Uterus (tissue), 4 donors: Measurements from ENCODE around the gene PRKAA1. TPM values are rescaled to one million over a fixed set of nuclear protein-coding genes. Genes with fewer than 3 reads are reported as not detected.
A peak's percentile ranks its signal among the peaks of the same experiment; 100 is the strongest.
"Not testable (repeated sequence)": the region's sequence is repeated elsewhere in the genome, so short reads cannot be mapped to it uniquely, and the experiment has no call there.

Source experiments
- DNase-seq, 2 donors: peaks; one replicate each; pipeline ENCODE4 v3.0.0-alpha.2; 2019 to 2020
- H3K27ac ChIP-seq, 2 donors: fragments of 200-600 bp; sonication (generic); 1 replicate in 1 of 2; 2 replicates in 1 of 2; pipeline ENCODE4 v1.5.1; 2016 to 2018
- H3K27me3 ChIP-seq, 2 donors: fragments of 200-600 bp; sonication (generic); one replicate each; pipeline ENCODE4 v1.5.1; 2018 to 2019; ENCODE audit warnings: control low read depth in 1 of 2
- H3K36me3 ChIP-seq, 2 donors: fragments of 200-600 bp; sonication (generic); one replicate each; pipeline ENCODE4 v1.5.1; 2019; ENCODE audit warnings: control low read depth in 1 of 2
- H3K4me1 ChIP-seq, 2 donors: fragments of 200-600 bp; sonication (generic); one replicate each; pipeline ENCODE4 v1.5.1; 2018 to 2019; ENCODE audit warnings: control low read depth in 1 of 2
- H3K4me3 ChIP-seq, 2 donors: fragments of 200-600 bp; sonication (generic); 1 replicate in 1 of 2; 2 replicates in 1 of 2; pipeline ENCODE4 v1.5.1; 2018 to 2019; ENCODE audit warnings: mild to moderate bottlenecking in 1 of 2
- H3K9me3 ChIP-seq, 2 donors: fragments of 200-600 bp; sonication (generic); one replicate each; pipeline ENCODE4 v1.5.1; 2019; ENCODE audit warnings: control low read depth in 1 of 2
- CTCF ChIP-seq, 4 experiments: fragments of 200-600 bp in 2 of 4; fragments of 450-650 bp in 2 of 4; sonication (generic) in 2 of 4; IDR thresholded peaks; one replicate each; pipeline ENCODE4 v1.5.1; 2016 to 2019; ENCODE audit warnings: antibody characterized with exemption in 4 of 4, mild to moderate bottlenecking in 2 of 4, moderate library complexity in 1 of 4
- POLR2A ChIP-seq, 2 donors: fragments of 450-650 bp; IDR thresholded peaks; one replicate each; pipeline ENCODE4 v1.6.1; 2016; ENCODE audit warnings: antibody characterized with exemption in 2 of 2, mild to moderate bottlenecking in 1 of 2, moderate library complexity in 1 of 2
- intact Hi-C: fragments of 100-400 bp; cut with DNase I; formaldehyde crosslinking; loops from one replicate; pipeline ENCODE4 v1.15.1; 2023; ENCODE audit warnings: low total_unique reads
- small RNA-seq: library from RNA; depleted of rRNA; stranded (forward); fragments of <200 nt; gene quantifications from one replicate; pipeline ENCODE3, GENCODE V24; 2016
- total RNA-seq, 4 donors: library from RNA; depleted of rRNA in 3 of 4; stranded (reverse); fragments of >200 nt in 3 of 4; gene quantifications; one replicate each; pipeline versions ENCODE4 v1.1.0 to v1.2.4, GENCODE V29; 2014 to 2023
- donor health status: DM: yes; HTN: yes; CAD: no.

Gene PRKAA1
- total RNA-seq, 4 donors from 2014 or later = 36.6 to 143 (median 97.3) TPM

DNA sequence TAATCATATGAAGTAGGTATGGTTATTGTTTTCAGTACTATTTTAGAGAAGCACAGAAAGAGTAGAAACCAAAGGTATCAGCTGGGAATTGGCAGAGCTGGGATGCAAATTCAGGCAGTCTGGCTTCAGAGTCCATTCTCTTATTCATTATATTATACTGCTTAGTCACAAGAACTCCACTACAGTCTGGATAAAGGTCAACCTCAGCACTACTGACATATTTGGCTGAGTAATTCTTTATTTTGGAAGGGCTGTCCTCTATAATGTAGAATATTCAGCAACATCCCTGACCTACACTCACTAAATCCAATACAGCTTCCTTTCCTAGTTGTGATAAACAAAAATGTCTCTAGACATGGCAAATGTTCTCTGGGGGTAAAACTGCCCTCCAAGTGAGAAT lies 80.9 kb downstream of the PRKAA1 start:
- no peak for DNase-seq
- TF ChIP-seq POLR2A (IDR thresholded peaks at IDR 0.05) = no peak
- no peak for TF ChIP-seq CTCF (IDR thresholded peaks at IDR 0.05)
- Histone ChIP-seq H3K36me3 (no peaks in the 10 kb centered on the region), H3K9me3 (no peaks in the 10 kb centered on the region), H3K4me3 (no peak overlapping the region), H3K27me3 (no peaks in the 10 kb centered on the region), H3K27ac (no peak overlapping the region), H3K4me1 (no peaks in the 10 kb centered on the region)
- intact Hi-C loops = no loop called here

DNA sequence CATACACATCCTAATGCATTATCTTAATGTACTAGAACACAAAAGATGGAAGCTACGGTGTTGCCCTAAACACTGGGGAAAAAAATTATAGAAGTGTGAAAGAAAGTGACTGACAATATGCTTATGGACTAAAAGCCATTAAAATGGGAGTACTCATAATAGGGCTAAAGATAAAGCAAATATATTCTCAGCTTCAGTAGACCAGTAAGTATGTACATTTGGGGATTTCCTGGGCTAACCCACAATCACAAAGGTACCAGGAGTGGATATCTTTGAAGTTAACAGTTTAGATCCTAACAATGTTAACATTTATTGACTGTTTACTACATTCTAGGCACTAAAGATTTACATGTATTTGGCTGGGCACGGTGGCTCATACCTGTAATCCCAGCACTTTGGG lies 81.6 kb downstream of the PRKAA1 start:
- Histone ChIP-seq H3K9me3 (no peaks in the 10 kb centered on the region), H3K27me3 (no peaks in the 10 kb centered on the region), H3K36me3 (no peaks in the 10 kb centered on the region), H3K27ac (no peak overlapping the region), H3K4me3 (no peak overlapping the region), H3K4me1 (no peaks in the 10 kb centered on the region)
- intact Hi-C loops = no loop called here
- no peak for DNase-seq
- TF ChIP-seq CTCF (IDR thresholded peaks at IDR 0.05) = no peak
- no peak for TF ChIP-seq POLR2A (IDR thresholded peaks at IDR 0.05)

DNA sequence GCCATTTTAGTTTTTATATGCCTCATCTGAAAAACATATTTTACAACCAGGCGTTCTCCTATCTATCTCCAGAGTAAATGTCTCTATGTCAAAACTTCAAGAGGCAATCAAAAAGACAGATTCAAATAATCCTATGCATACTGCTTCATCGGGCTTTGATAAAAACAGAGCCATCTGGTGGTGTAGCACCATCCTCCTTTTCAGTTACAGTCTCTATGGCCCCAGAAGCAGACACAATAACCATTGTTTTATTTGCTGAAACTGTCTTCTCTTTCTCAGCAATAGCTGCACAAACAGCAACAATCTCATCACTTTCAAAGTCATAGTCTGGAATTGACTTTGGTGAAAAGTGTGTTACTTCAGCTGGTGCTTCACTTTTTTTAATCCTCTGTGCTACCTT lies 82.2 kb downstream of the PRKAA1 start:
- no peak overlapping the region for H3K27ac ChIP-seq
- intact Hi-C loops = no loop called here
- TF ChIP-seq POLR2A (IDR thresholded peaks at IDR 0.05) (no peak), CTCF (IDR thresholded peaks at IDR 0.05) (no peak)
- H3K4me3 ChIP-seq = no peak overlapping the region
- no peaks in the 10 kb centered on the region for H3K36me3 ChIP-seq
- DNase-seq = no peak
- no peaks in the 10 kb centered on the region for H3K27me3 ChIP-seq
- peaks cover 0 to 2% of the 10 kb centered on the region in 2 donors for H3K9me3 ChIP-seq
- no peaks in the 10 kb centered on the region for H3K4me1 ChIP-seq

GRCh38 chr5:40714001-40714400 lies 84.2 kb downstream of the PRKAA1 start:
- H3K36me3 ChIP-seq = no peaks in the 10 kb centered on the region
- no peak overlapping the region for H3K27ac ChIP-seq
- H3K4me1 ChIP-seq = no peaks in the 10 kb centered on the region
- intact Hi-C loops = no loop called here
- no peak for DNase-seq
- H3K27me3 ChIP-seq = no peaks in the 10 kb centered on the region
- peaks cover 0 to 6% of the 10 kb centered on the region in 2 donors for H3K9me3 ChIP-seq
- H3K4me3 ChIP-seq = no peak overlapping the region
- no peak for TF ChIP-seq CTCF (IDR thresholded peaks at IDR 0.05)
- no peak for TF ChIP-seq POLR2A (IDR thresholded peaks at IDR 0.05)

DNA sequence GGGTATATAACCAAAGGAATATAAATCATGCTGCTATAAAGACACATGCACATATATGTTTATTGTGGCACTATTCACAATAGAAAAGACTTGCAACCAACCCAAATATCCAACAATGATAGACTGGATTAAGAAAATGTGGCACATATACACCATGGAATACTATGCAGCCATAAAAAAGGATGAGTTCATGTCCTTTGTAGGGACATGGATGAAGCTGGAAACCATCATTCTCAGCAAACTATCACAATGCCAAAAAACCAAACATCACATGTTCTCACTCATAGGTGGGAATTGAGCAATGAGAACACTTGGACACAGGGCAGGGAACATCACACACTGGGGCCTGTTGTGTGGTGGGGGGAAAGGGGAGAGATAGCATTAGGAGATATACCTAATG lies 87.6 kb downstream of the PRKAA1 start:
- H3K27me3 ChIP-seq, H3K27ac ChIP-seq, H3K4me3 ChIP-seq, H3K9me3 ChIP-seq, DNase-seq, intact Hi-C loops, H3K4me1 ChIP-seq, H3K36me3 ChIP-seq: not testable (repeated sequence)

Small RNA genes lying within 50 kb of the gene (small RNA-seq; reads per million reads assigned to genes)
- gene RF00191 (not detected), gene SNORD72 (20.9 reads per million, percentile 91 among the genes with 10 or more reads in this experiment)

Other genes starting within 250 kb of the PRKAA1 start
- 10 to 100 TPM in 1 of 4 donors, 1 to 10 TPM in 3; 5.9 to 10.2 (median 8.0) TPM for gene PTGER4, start 118.5 kb downstream of the PRKAA1 start, total RNA-seq
- gene TTC33, start 42.4 kb downstream of the PRKAA1 start, total RNA-seq = 100 to 1,000 TPM in 1 of 4 donors, 10 to 100 TPM in 3; 18.8 to 123 (median 39.7) TPM
- gene RPL37, start 36.8 kb upstream of the PRKAA1 start, total RNA-seq = 1,000 to 10,000 TPM in 1 of 4 donors, 100 to 1,000 TPM in 2, 10 to 100 TPM in 1; 59.1 to 1,328 (median 776) TPM
- gene CARD6, start 43.0 kb upstream of the PRKAA1 start, total RNA-seq = 10 to 100 TPM in 3 of 4 donors, 1 to 10 TPM in 1; 6.2 to 12.5 (median 10.9) TPM
- 100 to 1,000 TPM; 293 to 576 (median 424) TPM for gene C7, start 111.1 kb upstream of the PRKAA1 start, total RNA-seq